Measurements from ENCODE around the gene GSG1L. TPM values are rescaled to one million over a fixed set of nuclear protein-coding genes. Genes with fewer than 3 reads are reported as not detected.

Gene GSG1L
- total and polyA plus RNA-seq, 4 experiments from 2014 or later = 0.27 TPM; not detected in 3

DNA sequence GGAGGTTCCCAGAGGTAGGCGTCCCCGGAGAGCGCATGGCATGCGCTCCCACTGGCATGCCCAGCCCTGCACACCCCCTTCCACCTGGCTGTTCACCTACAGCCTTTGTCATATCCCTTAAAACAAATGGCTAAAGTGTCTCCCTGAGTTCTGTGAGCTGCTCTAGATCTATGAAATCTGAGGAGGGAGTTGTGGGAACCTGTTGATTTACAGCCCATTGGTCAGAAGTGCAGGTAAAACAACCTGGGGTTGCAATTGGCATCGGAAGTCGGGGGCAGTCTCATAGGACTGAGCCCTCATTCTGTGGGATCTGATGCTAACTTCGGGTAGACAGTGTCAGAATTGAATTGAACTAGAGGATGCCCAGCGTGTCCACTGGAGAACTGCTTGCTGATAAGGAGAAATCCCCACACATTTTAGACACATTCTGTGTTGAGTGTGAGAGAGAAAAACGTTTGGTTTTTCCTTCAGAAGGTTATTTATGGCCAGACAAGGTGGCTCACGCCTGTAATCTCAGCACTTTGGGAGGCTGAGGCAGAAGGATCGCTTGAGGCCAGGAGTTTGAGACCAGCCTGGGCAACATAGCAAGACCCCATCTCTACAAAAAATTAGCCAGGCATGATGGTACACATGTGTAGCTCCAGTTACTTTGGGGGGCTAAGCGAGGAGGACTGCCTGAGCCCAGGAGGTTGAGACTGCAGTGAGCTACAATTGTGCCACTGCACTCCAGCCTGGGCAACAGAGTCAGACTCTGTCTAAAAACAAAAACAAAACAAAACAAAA, 22.1 kb upstream of the GSG1L start:
- no peak for DNase-seq
- no peak overlapping the region for H3K27ac ChIP-seq (ENCODE audit: low read depth, low read length)
- Mint-ChIP-seq H3K36me3 (no peaks in the 10 kb centered on the region), H3K9me3 (peaks cover 0 to 1% (median 0%) of the 10 kb centered on the region in 8 donors), H3K27ac (peak overlapping the region in 3 of 7 donors; percentile 9 to 47 (median 42)), H3K27me3 (no peaks in the 10 kb centered on the region), H3K4me1 (peaks cover 0 to 6% (median under 1%) of the 10 kb centered on the region in 4 donors), H3K4me3 (no peak overlapping the region)
- intact Hi-C loops (cut with micrococcal nuclease) = no loop called here
- no peak overlapping the region for H3K4me3 ChIP-seq (ENCODE audit: low read length in 2 of 2)
- ChIA-PET POLR2A (ENCODE audit: partially characterized antibody) (no interaction called here), CTCF (ENCODE audit: partially characterized antibody) (no interaction called here)
- H3K36me3 ChIP-seq (ENCODE audit: insufficient read depth, low read length) = no peaks in the 10 kb centered on the region
- no peaks in the 10 kb centered on the region for H3K27me3 ChIP-seq (ENCODE audit: insufficient read depth, low read length)
- no peaks in the 10 kb centered on the region for H3K4me1 ChIP-seq (ENCODE audit: insufficient read depth, low read length)
- H3K9me3 ChIP-seq (ENCODE audit: control insufficient read depth in 1 of 2, low read length in 2 of 2) = no peaks in the 10 kb centered on the region

GRCh38 chr16:28084209-28084608, 20.7 kb upstream of the GSG1L start:
- no peak overlapping the region for H3K27ac Mint-ChIP-seq
- DNase-seq = no peak
- H3K27me3 Mint-ChIP-seq = no peaks in the 10 kb centered on the region
- no peaks in the 10 kb centered on the region for H3K36me3 ChIP-seq (ENCODE audit: insufficient read depth, low read length)
- no peak overlapping the region for H3K27ac ChIP-seq (ENCODE audit: low read depth, low read length)
- H3K9me3 Mint-ChIP-seq = peaks cover 0 to 1% (median 0%) of the 10 kb centered on the region in 8 donors
- H3K4me1 ChIP-seq (ENCODE audit: insufficient read depth, low read length) = no peaks in the 10 kb centered on the region
- POLR2A ChIA-PET (ENCODE audit: partially characterized antibody) = no interaction called here
- H3K4me3 ChIP-seq (ENCODE audit: low read length in 2 of 2) = no peak overlapping the region
- no peaks in the 10 kb centered on the region for H3K4me1 Mint-ChIP-seq
- no peaks in the 10 kb centered on the region for H3K27me3 ChIP-seq (ENCODE audit: insufficient read depth, low read length)
- CTCF ChIA-PET (ENCODE audit: partially characterized antibody) = no interaction called here
- intact Hi-C loops (cut with micrococcal nuclease) = no loop called here
- no peak overlapping the region for H3K4me3 Mint-ChIP-seq
- H3K9me3 ChIP-seq (ENCODE audit: control insufficient read depth in 1 of 2, low read length in 2 of 2) = no peaks in the 10 kb centered on the region
- H3K36me3 Mint-ChIP-seq = no peaks in the 10 kb centered on the region

GRCh38 chr16:28082624-28083023, 19.1 kb upstream of the GSG1L start:
- H3K36me3 Mint-ChIP-seq = no peaks in the 10 kb centered on the region
- no peak overlapping the region for H3K4me3 ChIP-seq (ENCODE audit: low read length in 2 of 2)
- H3K27me3 ChIP-seq (ENCODE audit: insufficient read depth, low read length) = no peaks in the 10 kb centered on the region
- no peaks in the 10 kb centered on the region for H3K4me1 Mint-ChIP-seq
- intact Hi-C loops (cut with micrococcal nuclease) = no loop called here
- no peak for DNase-seq
- H3K27ac ChIP-seq (ENCODE audit: low read depth, low read length) = no peak overlapping the region
- H3K27me3 Mint-ChIP-seq = no peaks in the 10 kb centered on the region
- H3K36me3 ChIP-seq (ENCODE audit: insufficient read depth, low read length) = no peaks in the 10 kb centered on the region
- H3K9me3 ChIP-seq (ENCODE audit: control insufficient read depth in 1 of 2, low read length in 2 of 2) = no peaks in the 10 kb centered on the region
- ChIA-PET CTCF (ENCODE audit: partially characterized antibody) (no interaction called here), POLR2A (ENCODE audit: partially characterized antibody) (no interaction called here)
- no peak overlapping the region for H3K27ac Mint-ChIP-seq
- no peaks in the 10 kb centered on the region for H3K4me1 ChIP-seq (ENCODE audit: insufficient read depth, low read length)
- peaks cover 0 to 1% (median 0%) of the 10 kb centered on the region in 8 donors for H3K9me3 Mint-ChIP-seq
- H3K4me3 Mint-ChIP-seq = no peak overlapping the region

DNA sequence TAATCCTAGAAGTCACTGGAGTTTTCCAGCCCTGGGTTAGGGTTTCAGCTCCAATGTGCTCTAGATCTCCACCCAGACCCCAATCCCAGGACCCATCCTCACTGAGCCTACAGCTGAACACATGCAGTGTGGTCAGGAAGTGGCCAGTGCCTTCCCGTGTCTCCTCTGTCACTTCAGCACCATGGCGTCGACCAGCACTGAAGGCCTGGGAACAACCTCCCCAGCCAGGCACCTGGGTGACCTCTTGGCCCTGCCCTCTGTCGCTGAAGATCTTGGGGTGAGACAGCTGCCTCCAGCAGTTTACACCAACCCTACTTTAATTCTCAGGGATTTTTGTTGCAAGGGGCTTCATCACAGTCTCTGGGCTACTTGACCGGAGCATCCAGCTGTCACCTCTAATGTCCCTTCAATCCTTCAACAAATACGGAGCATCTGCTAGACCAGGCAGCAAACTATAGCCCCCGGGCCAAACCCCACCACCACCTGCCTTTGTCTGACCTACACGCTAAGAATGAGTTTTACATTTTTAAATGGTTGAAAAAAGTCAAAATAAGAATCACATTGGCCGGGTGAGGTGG, 18.0 kb upstream of the GSG1L start:
- ChIA-PET POLR2A (ENCODE audit: partially characterized antibody) (no interaction called here), CTCF (ENCODE audit: partially characterized antibody) (no interaction called here)
- Histone ChIP-seq H3K9me3 (ENCODE audit: control insufficient read depth in 1 of 2, low read length in 2 of 2) (no peaks in the 10 kb centered on the region), H3K36me3 (ENCODE audit: insufficient read depth, low read length) (no peaks in the 10 kb centered on the region), H3K27ac (ENCODE audit: low read depth, low read length) (no peak overlapping the region), H3K27me3 (ENCODE audit: insufficient read depth, low read length) (no peaks in the 10 kb centered on the region), H3K4me3 (ENCODE audit: low read length in 2 of 2) (no peak overlapping the region), H3K4me1 (ENCODE audit: insufficient read depth, low read length) (no peaks in the 10 kb centered on the region)
- Mint-ChIP-seq H3K9me3 (peaks cover 0 to 1% (median 0%) of the 10 kb centered on the region in 8 donors), H3K4me1 (no peaks in the 10 kb centered on the region), H3K36me3 (no peaks in the 10 kb centered on the region), H3K27me3 (no peaks in the 10 kb centered on the region), H3K4me3 (no peak overlapping the region), H3K27ac (peak overlapping the region in 1 of 7 donors; percentile 31)
- intact Hi-C loops (cut with micrococcal nuclease) = no loop called here
- DNase-seq = no peak

DNA sequence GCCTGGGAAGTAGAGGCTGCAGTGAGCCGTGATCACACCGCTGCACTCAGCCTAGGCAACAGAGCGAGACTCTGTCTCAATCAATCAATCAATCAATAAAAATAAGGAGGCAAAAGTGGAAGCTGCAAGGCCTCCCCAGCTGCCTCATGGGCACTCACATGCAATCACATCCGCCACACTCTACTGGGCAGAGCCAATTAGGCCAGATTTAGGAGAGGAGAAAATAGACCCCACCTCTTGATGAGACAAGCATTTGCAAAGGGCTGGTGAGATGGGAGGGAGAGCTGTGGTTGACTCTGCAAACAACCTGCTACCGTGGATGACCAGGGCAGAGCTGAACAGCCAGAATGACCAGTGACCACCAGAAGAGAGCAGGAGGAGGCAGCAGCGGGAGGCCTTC, 14.7 kb upstream of the GSG1L start:
- Mint-ChIP-seq H3K27me3 (no peaks in the 10 kb centered on the region), H3K9me3 (no peaks in the 10 kb centered on the region), H3K27ac (no peak overlapping the region), H3K36me3 (no peaks in the 10 kb centered on the region), H3K4me1 (no peaks in the 10 kb centered on the region), H3K4me3 (no peak overlapping the region)
- Histone ChIP-seq H3K4me3 (ENCODE audit: low read length in 2 of 2) (no peak overlapping the region), H3K36me3 (ENCODE audit: insufficient read depth, low read length) (no peaks in the 10 kb centered on the region), H3K27me3 (ENCODE audit: insufficient read depth, low read length) (no peaks in the 10 kb centered on the region), H3K9me3 (ENCODE audit: control insufficient read depth in 1 of 2, low read length in 2 of 2) (no peaks in the 10 kb centered on the region), H3K4me1 (ENCODE audit: insufficient read depth, low read length) (no peaks in the 10 kb centered on the region), H3K27ac (ENCODE audit: low read depth, low read length) (no peak overlapping the region)
- POLR2A ChIA-PET (ENCODE audit: partially characterized antibody) = no interaction called here
- no peak for DNase-seq
- intact Hi-C loops (cut with micrococcal nuclease) = no loop called here
- CTCF ChIA-PET (ENCODE audit: partially characterized antibody) = no interaction called here

DNA sequence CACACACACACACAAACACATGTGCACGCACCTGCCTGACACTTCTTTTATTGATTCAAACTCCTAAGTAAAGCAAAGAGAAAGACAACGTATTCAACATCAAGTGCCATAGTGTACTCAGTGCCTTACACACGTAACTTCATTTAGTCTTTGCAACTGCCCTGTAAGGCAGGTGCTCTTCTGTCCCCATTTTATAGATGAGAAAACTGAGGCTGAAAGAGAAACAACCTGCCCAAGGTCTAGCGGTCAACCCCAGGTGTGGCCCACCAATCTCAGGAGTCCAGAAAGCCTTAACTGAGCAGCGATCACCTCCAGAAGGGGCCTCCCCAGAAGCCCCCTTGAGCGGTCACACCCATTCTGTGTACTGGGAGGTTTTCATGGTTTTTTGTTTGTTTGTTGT, 10.3 kb upstream of the GSG1L start:
- Mint-ChIP-seq H3K4me3 (no peak overlapping the region), H3K27ac (no peak overlapping the region), H3K36me3 (no peaks in the 10 kb centered on the region), H3K27me3 (peaks cover 1 to 2% of the 10 kb centered on the region in 2 donors), H3K9me3 (no peaks in the 10 kb centered on the region), H3K4me1 (peaks cover 0 to 2% (median under 1%) of the 10 kb centered on the region in 4 donors)
- H3K27me3 ChIP-seq (ENCODE audit: insufficient read depth, low read length) = no peaks in the 10 kb centered on the region
- no peak overlapping the region for H3K4me3 ChIP-seq (ENCODE audit: low read length in 2 of 2)
- no peak overlapping the region for H3K27ac ChIP-seq (ENCODE audit: low read depth, low read length)
- ChIA-PET CTCF (ENCODE audit: partially characterized antibody) (no interaction called here), POLR2A (ENCODE audit: partially characterized antibody) (no interaction called here)
- H3K9me3 ChIP-seq (ENCODE audit: control insufficient read depth in 1 of 2, low read length in 2 of 2) = no peaks in the 10 kb centered on the region
- intact Hi-C loops (cut with micrococcal nuclease) = no loop called here
- no peaks in the 10 kb centered on the region for H3K36me3 ChIP-seq (ENCODE audit: insufficient read depth, low read length)
- DNase-seq = no peak
- H3K4me1 ChIP-seq (ENCODE audit: insufficient read depth, low read length) = no peaks in the 10 kb centered on the region

DNA sequence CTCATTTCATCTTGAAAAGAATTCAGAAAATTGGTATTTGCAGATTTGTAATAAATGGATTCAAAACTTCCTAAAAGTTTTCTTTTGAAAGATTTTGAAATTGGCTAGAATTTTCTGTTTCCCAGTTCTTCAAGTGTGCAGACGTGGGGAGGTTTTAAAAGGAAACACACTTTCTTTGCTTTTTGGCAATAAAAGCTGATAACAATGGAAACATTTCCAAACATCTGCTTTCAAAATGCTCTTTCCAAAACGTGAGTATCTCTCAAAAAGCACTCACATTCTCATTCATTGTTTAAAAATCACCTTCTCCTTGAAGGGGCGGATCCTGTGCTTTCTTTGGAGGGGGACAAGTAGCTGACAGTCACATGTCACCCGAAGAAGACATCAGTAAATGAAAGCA, 8.6 kb upstream of the GSG1L start:
- H3K9me3 Mint-ChIP-seq = no peaks in the 10 kb centered on the region
- Histone ChIP-seq H3K27ac (ENCODE audit: low read depth, low read length) (no peak overlapping the region), H3K27me3 (ENCODE audit: insufficient read depth, low read length) (no peaks in the 10 kb centered on the region), H3K4me1 (ENCODE audit: insufficient read depth, low read length) (no peaks in the 10 kb centered on the region), H3K36me3 (ENCODE audit: insufficient read depth, low read length) (no peaks in the 10 kb centered on the region), H3K4me3 (ENCODE audit: low read length in 2 of 2) (no peak overlapping the region), H3K9me3 (ENCODE audit: control insufficient read depth in 1 of 2, low read length in 2 of 2) (no peaks in the 10 kb centered on the region)
- no peak overlapping the region for H3K4me3 Mint-ChIP-seq
- ChIA-PET CTCF (ENCODE audit: partially characterized antibody) (interaction anchor here (1.1 to 3.4 kb wide), 3 partner anchors 63 to 146 kb away, joined by 3 to 23 read pairs (median 8); no protein-coding TSS in a partner anchor), POLR2A (ENCODE audit: partially characterized antibody) (no interaction called here)
- DNase-seq = no peak
- H3K4me1 Mint-ChIP-seq = peaks cover 0 to 2% (median under 1%) of the 10 kb centered on the region in 4 donors
- intact Hi-C loops (cut with micrococcal nuclease) = no loop called here
- H3K27ac Mint-ChIP-seq = no peak overlapping the region
- H3K36me3 Mint-ChIP-seq = no peaks in the 10 kb centered on the region
- peaks cover 1 to 2% of the 10 kb centered on the region in 2 donors for H3K27me3 Mint-ChIP-seq
